ENCODE results near the gene PIWIL4. TPM values are rescaled to one million over a fixed set of nuclear protein-coding genes. Genes with fewer than 3 reads are reported as not detected.

The PIWIL4 gene
- total and polyA plus RNA-seq, 9 of the 15 experiments (the other 6 are each of a cell fraction or from before 2014, with no cell fraction given) = 6.3 to 17.0 (median 10.8) TPM

DNA sequence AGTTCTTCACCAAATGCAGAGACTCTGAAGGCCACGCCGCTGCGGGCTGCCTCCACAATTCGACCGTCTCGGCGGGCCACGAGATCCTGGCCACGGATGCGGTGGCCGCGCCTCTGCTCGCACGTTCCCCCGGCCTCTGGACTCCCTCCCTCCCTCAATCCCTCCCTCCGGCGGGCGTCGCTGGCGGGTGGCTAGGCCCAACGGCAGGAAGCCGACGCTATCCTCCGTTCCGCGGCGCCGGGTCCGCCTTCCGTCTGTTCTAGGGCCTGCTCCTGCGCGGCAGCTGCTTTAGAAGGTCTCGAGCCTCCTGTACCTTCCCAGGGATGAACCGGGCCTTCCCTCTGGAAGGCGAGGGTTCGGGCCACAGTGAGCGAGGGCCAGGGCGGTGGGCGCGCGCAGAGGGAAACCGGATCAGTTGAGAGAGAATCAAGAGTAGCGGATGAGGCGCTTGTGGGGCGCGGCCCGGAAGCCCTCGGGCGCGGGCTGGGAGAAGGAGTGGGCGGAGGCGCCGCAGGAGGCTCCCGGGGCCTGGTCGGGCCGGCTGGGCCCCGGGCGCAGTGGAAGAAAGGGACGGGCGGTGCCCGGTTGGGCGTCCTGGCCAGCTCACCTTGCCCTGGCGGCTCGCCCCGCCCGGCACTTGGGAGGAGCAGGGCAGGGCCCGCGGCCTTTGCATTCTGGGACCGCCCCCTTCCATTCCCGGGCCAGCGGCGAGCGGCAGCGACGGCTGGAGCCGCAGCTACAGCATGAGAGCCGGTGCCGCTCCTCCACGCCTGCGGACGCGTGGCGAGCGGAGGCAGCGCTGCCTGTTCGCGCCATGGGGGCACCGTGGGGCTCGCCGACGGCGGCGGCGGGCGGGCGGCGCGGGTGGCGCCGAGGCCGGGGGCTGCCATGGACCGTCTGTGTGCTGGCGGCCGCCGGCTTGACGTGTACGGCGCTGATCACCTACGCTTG is 23.2 kb upstream of the PIWIL4 start, which contains the start of gene FUT4 (continued):
- TF ChIP-seq MYBL2 (IDR thresholded peaks at IDR 0.05; ENCODE audit: low read depth) (no peak), MYBL2 (CRISPR knock-in tag; IDR thresholded peaks at IDR 0.05; ENCODE audit: borderline replicate concordance) (no peak), ZNF584 (CRISPR knock-in tag; IDR thresholded peaks at IDR 0.05; ENCODE audit: low read depth) (no peak), MCM5 (IDR thresholded peaks at IDR 0.05; ENCODE audit: low read depth) (no peak), PBX2 (CRISPR knock-in tag; IDR thresholded peaks at IDR 0.05; ENCODE audit: low read depth) (no peak), PBX2 (tag; conservative IDR thresholded peaks at IDR 0.05; ENCODE audit: low read depth) (no peak), ZNF449 (CRISPR knock-in tag; IDR thresholded peaks at IDR 0.05) (no peak), RBM17 (IDR thresholded peaks at IDR 0.05; ENCODE audit: borderline replicate concordance, low read depth, low read length) (no peak), ZNF76 (CRISPR knock-in tag; IDR thresholded peaks at IDR 0.05; ENCODE audit: borderline replicate concordance) (no peak), ZNF184 (CRISPR knock-in tag; IDR thresholded peaks at IDR 0.05) (no peak), BHLHE40 (IDR thresholded peaks at IDR 0.05; ENCODE audit: low read length) (peak; percentile 93), XRCC4 (IDR thresholded peaks at IDR 0.05; ENCODE audit: extremely low read depth, insufficient read depth, insufficient read length) (no peak), MAFG (tag; conservative IDR thresholded peaks at IDR 0.05) (no peak)
- TF ChIP-seq, protein P1, sequence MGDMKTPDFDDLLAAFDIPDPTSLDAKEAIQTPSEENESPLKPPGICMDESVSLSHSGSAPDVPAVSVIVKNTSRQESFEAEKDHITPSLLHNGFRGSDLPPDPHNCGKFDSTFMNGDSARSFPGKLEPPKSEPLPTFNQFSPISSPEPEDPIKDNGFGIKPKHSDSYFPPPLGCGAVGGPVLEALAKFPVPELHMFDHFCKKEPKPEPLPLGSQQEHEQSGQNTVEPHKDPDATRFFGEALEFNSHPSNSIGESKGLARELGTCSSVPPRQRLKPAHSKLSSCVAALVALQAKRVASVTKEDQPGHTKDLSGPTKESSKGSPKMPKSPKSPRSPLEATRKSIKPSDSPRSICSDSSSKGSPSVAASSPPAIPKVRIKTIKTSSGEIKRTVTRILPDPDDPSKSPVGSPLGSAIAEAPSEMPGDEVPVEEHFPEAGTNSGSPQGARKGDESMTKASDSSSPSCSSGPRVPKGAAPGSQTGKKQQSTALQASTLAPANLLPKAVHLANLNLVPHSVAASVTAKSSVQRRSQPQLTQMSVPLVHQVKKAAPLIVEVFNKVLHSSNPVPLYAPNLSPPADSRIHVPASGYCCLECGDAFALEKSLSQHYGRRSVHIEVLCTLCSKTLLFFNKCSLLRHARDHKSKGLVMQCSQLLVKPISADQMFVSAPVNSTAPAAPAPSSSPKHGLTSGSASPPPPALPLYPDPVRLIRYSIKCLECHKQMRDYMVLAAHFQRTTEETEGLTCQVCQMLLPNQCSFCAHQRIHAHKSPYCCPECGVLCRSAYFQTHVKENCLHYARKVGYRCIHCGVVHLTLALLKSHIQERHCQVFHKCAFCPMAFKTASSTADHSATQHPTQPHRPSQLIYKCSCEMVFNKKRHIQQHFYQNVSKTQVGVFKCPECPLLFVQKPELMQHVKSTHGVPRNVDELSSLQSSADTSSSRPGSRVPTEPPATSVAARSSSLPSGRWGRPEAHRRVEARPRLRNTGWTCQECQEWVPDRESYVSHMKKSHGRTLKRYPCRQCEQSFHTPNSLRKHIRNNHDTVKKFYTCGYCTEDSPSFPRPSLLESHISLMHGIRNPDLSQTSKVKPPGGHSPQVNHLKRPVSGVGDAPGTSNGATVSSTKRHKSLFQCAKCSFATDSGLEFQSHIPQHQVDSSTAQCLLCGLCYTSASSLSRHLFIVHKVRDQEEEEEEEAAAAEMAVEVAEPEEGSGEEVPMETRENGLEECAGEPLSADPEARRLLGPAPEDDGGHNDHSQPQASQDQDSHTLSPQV (IDR thresholded peaks at IDR 0.05) = peak; percentile 11; the same call in 1 of the 2 replicates
- TF ChIP-seq, protein P2, sequence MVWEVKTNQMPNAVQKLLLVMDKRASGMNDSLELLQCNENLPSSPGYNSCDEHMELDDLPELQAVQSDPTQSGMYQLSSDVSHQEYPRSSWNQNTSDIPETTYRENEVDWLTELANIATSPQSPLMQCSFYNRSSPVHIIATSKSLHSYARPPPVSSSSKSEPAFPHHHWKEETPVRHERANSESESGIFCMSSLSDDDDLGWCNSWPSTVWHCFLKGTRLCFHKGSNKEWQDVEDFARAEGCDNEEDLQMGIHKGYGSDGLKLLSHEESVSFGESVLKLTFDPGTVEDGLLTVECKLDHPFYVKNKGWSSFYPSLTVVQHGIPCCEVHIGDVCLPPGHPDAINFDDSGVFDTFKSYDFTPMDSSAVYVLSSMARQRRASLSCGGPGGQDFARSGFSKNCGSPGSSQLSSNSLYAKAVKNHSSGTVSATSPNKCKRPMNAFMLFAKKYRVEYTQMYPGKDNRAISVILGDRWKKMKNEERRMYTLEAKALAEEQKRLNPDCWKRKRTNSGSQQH (CRISPR knock-in tag; IDR thresholded peaks at IDR 0.05) = 0 out of 2 replicates have a peak, but pooled peaks have one; percentile 37
